Colonic mucosa (tissue), 4 donors: ENCODE data around the gene PRPS1L1. TPM values are rescaled to one million over a fixed set of nuclear protein-coding genes. Genes with fewer than 3 reads are reported as not detected.

Experiments used
- DNase-seq: peaks from one replicate; pipeline ENCODE4 v3.0.0-alpha.2; 2020
- H3K27ac ChIP-seq: fragments of 200-600 bp; one replicate; pipeline ENCODE4 v1.8.0; 2021
- H3K27me3 ChIP-seq: fragments of 200-600 bp; one replicate; pipeline ENCODE4 v1.8.0; 2021
- H3K36me3 ChIP-seq: fragments of 200-600 bp; one replicate; pipeline ENCODE4 v1.8.0; 2021
- H3K4me1 ChIP-seq: fragments of 200-600 bp; one replicate; pipeline ENCODE4 v1.8.0; 2021; ENCODE audit warnings: mild to moderate bottlenecking
- H3K4me3 ChIP-seq: fragments of 200-600 bp; one replicate; pipeline ENCODE4 v1.8.0; 2021
- H3K9ac ChIP-seq, 2 donors: one replicate each; pipeline ENCODE4 v1.7.0; 2013; ENCODE audit warnings: control low read depth in 2 of 2, low read depth in 2 of 2, low read length in 2 of 2
- H3K9me3 ChIP-seq: fragments of 200-600 bp; one replicate; pipeline ENCODE4 v1.8.0; 2021
- intact Hi-C: fragments of 100-400 bp; cut with DNase I; formaldehyde crosslinking; loops from one replicate; pipeline ENCODE4 v1.14.1; 2022
- total RNA-seq, 2 donors: library from RNA; stranded (reverse); fragmentation: NEBNext Ultra II Directional in 1 of 2; extraction: Animal tissue kit (Norgen Biotek cat#: 25700) in 1 of 2; gene quantifications; one replicate each; pipeline ENCODE4 v1.2.1, GENCODE V29; 2021
- TF ChIP-seq, protein P1 (sequence below): fragments of 200-600 bp; IDR thresholded peaks from one replicate; pipeline ENCODE4 v1.8.0; 2022; ENCODE audit warnings: antibody characterized with exemption, mild to moderate bottlenecking
- donor health status: healthy.
- donor health status: DM: no; HTN: no; CAD: no.
- donor health status: DM: no; HTN: no; CAD: no.

The PRPS1L1 gene
- total RNA-seq, 2 donors from 2014 or later: not detected

- Histone ChIP-seq H3K9me3 (no peaks in the 10 kb centered on the region), H3K4me1 (no peaks in the 10 kb centered on the region), H3K27ac (no peak overlapping the region), H3K27me3 (no peaks in the 10 kb centered on the region), H3K9ac (no peak overlapping the region), H3K4me3 (no peak overlapping the region), H3K36me3 (no peaks in the 10 kb centered on the region)
- no peak for DNase-seq
- intact Hi-C loops: no loop called here
- TF ChIP-seq, protein P1, sequence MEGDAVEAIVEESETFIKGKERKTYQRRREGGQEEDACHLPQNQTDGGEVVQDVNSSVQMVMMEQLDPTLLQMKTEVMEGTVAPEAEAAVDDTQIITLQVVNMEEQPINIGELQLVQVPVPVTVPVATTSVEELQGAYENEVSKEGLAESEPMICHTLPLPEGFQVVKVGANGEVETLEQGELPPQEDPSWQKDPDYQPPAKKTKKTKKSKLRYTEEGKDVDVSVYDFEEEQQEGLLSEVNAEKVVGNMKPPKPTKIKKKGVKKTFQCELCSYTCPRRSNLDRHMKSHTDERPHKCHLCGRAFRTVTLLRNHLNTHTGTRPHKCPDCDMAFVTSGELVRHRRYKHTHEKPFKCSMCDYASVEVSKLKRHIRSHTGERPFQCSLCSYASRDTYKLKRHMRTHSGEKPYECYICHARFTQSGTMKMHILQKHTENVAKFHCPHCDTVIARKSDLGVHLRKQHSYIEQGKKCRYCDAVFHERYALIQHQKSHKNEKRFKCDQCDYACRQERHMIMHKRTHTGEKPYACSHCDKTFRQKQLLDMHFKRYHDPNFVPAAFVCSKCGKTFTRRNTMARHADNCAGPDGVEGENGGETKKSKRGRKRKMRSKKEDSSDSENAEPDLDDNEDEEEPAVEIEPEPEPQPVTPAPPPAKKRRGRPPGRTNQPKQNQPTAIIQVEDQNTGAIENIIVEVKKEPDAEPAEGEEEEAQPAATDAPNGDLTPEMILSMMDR: no peak
Observed at GRCh38 chr7:18059171-18059570, 31.5 kb upstream of the PRPS1L1 start.

GRCh38 chr7:18053941-18054340 lies 26.3 kb upstream of the PRPS1L1 start:
- TF ChIP-seq, protein P1: no peak
- DNase-seq: no peak
- Histone ChIP-seq H3K4me1 (no peaks in the 10 kb centered on the region), H3K4me3 (no peak overlapping the region), H3K9ac (no peak overlapping the region), H3K9me3 (no peaks in the 10 kb centered on the region), H3K27ac (no peak overlapping the region), H3K27me3 (no peaks in the 10 kb centered on the region), H3K36me3 (no peaks in the 10 kb centered on the region)
- intact Hi-C loops: no loop called here

DNA sequence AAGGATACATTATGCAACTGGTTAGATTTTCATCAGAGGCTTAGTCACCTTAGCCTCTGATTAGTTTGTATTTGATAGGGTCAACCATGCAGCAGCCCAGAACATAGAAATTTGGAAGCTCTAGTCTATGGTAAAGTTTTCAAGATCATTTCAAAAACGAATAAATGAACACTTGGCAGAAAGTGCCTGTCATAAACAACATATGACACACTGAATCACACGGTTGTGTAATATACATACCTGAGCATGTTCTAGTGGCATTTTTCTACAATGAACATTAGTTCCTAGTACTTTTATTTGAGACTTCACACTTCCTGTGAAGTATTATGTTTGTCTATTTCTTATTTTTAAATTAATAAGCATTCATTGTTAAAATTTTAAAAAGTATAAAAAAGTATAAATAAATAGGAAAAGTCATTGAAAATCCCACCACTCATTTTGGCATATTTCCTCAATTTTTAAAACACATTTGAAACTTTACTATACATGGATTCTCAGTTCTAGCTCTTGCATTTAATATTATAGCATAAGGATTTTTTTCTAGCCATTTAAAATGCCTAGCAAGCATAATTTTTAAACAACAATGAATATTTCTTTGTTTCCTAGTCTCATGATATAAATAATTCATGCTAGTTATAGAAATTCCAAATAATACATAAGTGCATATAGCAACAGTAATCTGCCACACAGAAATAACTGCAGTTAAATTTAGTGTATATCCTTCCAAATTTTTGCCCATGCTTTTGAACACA lies 25.7 kb upstream of the PRPS1L1 start:
- H3K9ac ChIP-seq: no peak overlapping the region
- H3K9me3 ChIP-seq: no peaks in the 10 kb centered on the region
- H3K36me3 ChIP-seq: no peaks in the 10 kb centered on the region
- TF ChIP-seq, protein P1: no peak
- no peaks in the 10 kb centered on the region for H3K27me3 ChIP-seq
- H3K27ac ChIP-seq: no peak overlapping the region
- H3K4me3 ChIP-seq: no peak overlapping the region
- DNase-seq: no peak
- H3K4me1 ChIP-seq: no peaks in the 10 kb centered on the region
- intact Hi-C loops: no loop called here

DNA sequence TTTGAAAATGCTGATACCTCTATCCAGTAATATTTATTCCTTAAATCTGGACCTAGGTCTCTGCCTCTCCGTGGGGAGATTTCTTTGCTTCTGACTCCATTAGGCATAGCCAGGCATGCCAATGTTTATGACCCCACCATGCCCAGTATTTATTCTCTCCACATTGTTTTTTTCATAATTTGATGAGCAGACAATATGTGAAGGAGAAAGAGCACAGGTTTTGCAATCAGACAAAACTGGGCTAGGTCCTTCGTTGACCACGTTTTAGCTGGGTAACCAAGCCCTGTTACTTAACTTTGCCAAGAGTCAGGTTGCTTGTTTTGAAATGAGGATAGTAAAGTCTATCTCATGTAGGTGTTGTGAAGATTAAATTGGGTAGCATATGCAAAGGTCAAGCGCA lies 21.6 kb upstream of the PRPS1L1 start:
- H3K9ac ChIP-seq: no peak overlapping the region
- H3K27ac ChIP-seq: no peak overlapping the region
- no peaks in the 10 kb centered on the region for H3K36me3 ChIP-seq
- TF ChIP-seq, protein P1: no peak
- no peak overlapping the region for H3K4me3 ChIP-seq
- no peak for DNase-seq
- H3K27me3 ChIP-seq: no peaks in the 10 kb centered on the region
- H3K9me3 ChIP-seq: no peaks in the 10 kb centered on the region
- intact Hi-C loops: no loop called here
- no peaks in the 10 kb centered on the region for H3K4me1 ChIP-seq

- DNase-seq: no peak
- H3K9me3 ChIP-seq: no peaks in the 10 kb centered on the region
- H3K4me1 ChIP-seq: no peaks in the 10 kb centered on the region
- TF ChIP-seq, protein P1: no peak
- intact Hi-C loops: no loop called here
- no peak overlapping the region for H3K4me3 ChIP-seq
- H3K9ac ChIP-seq: no peak overlapping the region
- no peak overlapping the region for H3K27ac ChIP-seq
- H3K27me3 ChIP-seq: no peaks in the 10 kb centered on the region
- no peaks in the 10 kb centered on the region for H3K36me3 ChIP-seq
Observed at GRCh38 chr7:18046601-18047000, 19.0 kb upstream of the PRPS1L1 start.
